ENCODE data around the gene WNT8B.

Gene WNT8B

GRCh38 chr10:100462709-100463108 lies at the start of gene WNT8B:
Gene WNT8B, plus strand, starts transcription at chr10:100463009. Its CDS starts 160 bp downstream, at chr10:100463169.
- no peak for TF ChIP-seq CTCF (IDR thresholded peaks at IDR 0.05; ENCODE audit: borderline replicate concordance, control extremely low read depth, extremely low read depth, insufficient read depth, missing control alignments)
- in situ Hi-C loops (cut with MboI; ENCODE audit: low sequenced_read_pairs, unreplicated experiment) = no loop called here
- DNase-seq (ENCODE audit: low spot score) = no peak

- no peak for TF ChIP-seq CTCF (IDR thresholded peaks at IDR 0.05; ENCODE audit: borderline replicate concordance, control extremely low read depth, extremely low read depth, insufficient read depth, missing control alignments)
- DNase-seq (ENCODE audit: low spot score) = no peak
- in situ Hi-C loops (cut with MboI; ENCODE audit: low sequenced_read_pairs, unreplicated experiment) = no loop called here
Observed at GRCh38 chr10:100413173-100413572, 49.6 kb upstream of the WNT8B start.

- no peak for TF ChIP-seq CTCF (IDR thresholded peaks at IDR 0.05; ENCODE audit: borderline replicate concordance, control extremely low read depth, extremely low read depth, insufficient read depth, missing control alignments)
- no peak for DNase-seq (ENCODE audit: low spot score)
- in situ Hi-C loops (cut with MboI; ENCODE audit: low sequenced_read_pairs, unreplicated experiment) = no loop called here
Observed at GRCh38 chr10:100419911-100420449, 42.8 kb upstream of the WNT8B start.

GRCh38 chr10:100427374-100427773 lies 35.4 kb upstream of the WNT8B start:
- TF ChIP-seq CTCF (IDR thresholded peaks at IDR 0.05; ENCODE audit: borderline replicate concordance, control extremely low read depth, extremely low read depth, insufficient read depth, missing control alignments) = no peak
- in situ Hi-C loops (cut with MboI; ENCODE audit: low sequenced_read_pairs, unreplicated experiment) = no loop called here
- DNase-seq (ENCODE audit: low spot score) = no peak

- peak; percentile 98 for TF ChIP-seq CTCF (IDR thresholded peaks at IDR 0.05; ENCODE audit: borderline replicate concordance, control extremely low read depth, extremely low read depth, insufficient read depth, missing control alignments)
- in situ Hi-C loops (cut with MboI; ENCODE audit: low sequenced_read_pairs, unreplicated experiment) = loop anchor here (5.0 kb wide), 1 partner anchor 96 kb away; no protein-coding TSS in a partner anchor
- peak; percentile 84 for DNase-seq (ENCODE audit: low spot score)
Observed at GRCh38 chr10:100433253-100434240, 29.3 kb upstream of the WNT8B start.

- in situ Hi-C loops (cut with MboI; ENCODE audit: low sequenced_read_pairs, unreplicated experiment) = no loop called here
- no peak for DNase-seq (ENCODE audit: low spot score)
- TF ChIP-seq CTCF (IDR thresholded peaks at IDR 0.05; ENCODE audit: borderline replicate concordance, control extremely low read depth, extremely low read depth, insufficient read depth, missing control alignments) = no peak
Observed at GRCh38 chr10:100436255-100436654, 26.6 kb upstream of the WNT8B start.
